Mucosa of gallbladder (tissue), 1 donor: ENCODE measurements around the gene C10orf88. TPM values are rescaled to one million over a fixed set of nuclear protein-coding genes. Genes with fewer than 3 reads are reported as not detected.
A peak's percentile ranks its signal among the peaks of the same experiment; 100 is the strongest.
"Not testable (repeated sequence)": the region's sequence is repeated elsewhere in the genome, so short reads cannot be mapped to it uniquely, and the experiment has no call there.

Experiments used
- DNase-seq: peaks from one replicate; pipeline ENCODE4 v3.0.0-alpha.2; 2020; ENCODE audit warnings: low spot score
- total RNA-seq: library from RNA; stranded (reverse); gene quantifications from one replicate; pipeline ENCODE4 v1.2.1, GENCODE V29; 2021
- donor health status: DM: no; HTN: no; CAD: no.

The C10orf88 gene
- total RNA-seq, 1 donor from 2014 or later = 8.5 TPM

GRCh38 chr10:122962405-122962804 lies 8.4 kb upstream of the C10orf88 start:
- DNase-seq = no peak

- DNase-seq = no peak
Measured at GRCh38 chr10:122957474-122957873, 3.4 kb upstream of the C10orf88 start.

GRCh38 chr10:122955892-122956291 lies 1.9 kb upstream of the C10orf88 start:
- DNase-seq = peak; percentile 30

GRCh38 chr10:122954731-122955050 lies 664 bp upstream of the C10orf88 start:
- no peak for DNase-seq

GRCh38 chr10:122949296-122949695 lies 4.7 kb downstream of the C10orf88 start:
- no peak for DNase-seq

- no peak for DNase-seq
Measured at GRCh38 chr10:122939856-122940543, 14.0 kb downstream of the C10orf88 start.

- DNase-seq = no peak
Measured at GRCh38 chr10:122939133-122939855, 14.7 kb downstream of the C10orf88 start.

GRCh38 chr10:122931088-122931906 lies 22.7 kb downstream of the C10orf88 start:
- no peak for DNase-seq

- DNase-seq = no peak
Measured at GRCh38 chr10:122930140-122930539, 23.9 kb downstream of the C10orf88 start.

- no peak for DNase-seq
Measured at GRCh38 chr10:122915700-122916099, 38.3 kb downstream of the C10orf88 start.

GRCh38 chr10:122911889-122912484 lies 42.0 kb downstream of the C10orf88 start:
- peak; percentile 43 for DNase-seq

GRCh38 chr10:122910310-122910709 lies 43.7 kb downstream of the C10orf88 start, which contains the start of gene FAM24A:
FAM24A (plus strand) TSS chr10:122910610; CDS start chr10:122911635, 1,025 bp downstream.
- no peak for DNase-seq

- not testable (repeated sequence) for DNase-seq
Measured at GRCh38 chr10:122903861-122904260, 50.2 kb downstream of the C10orf88 start.

- no peak for DNase-seq
Measured at GRCh38 chr10:122894261-122894944, 59.6 kb downstream of the C10orf88 start.

GRCh38 chr10:122884166-122884565 lies 69.9 kb downstream of the C10orf88 start:
- no peak for DNase-seq

- no peak for DNase-seq
Measured at GRCh38 chr10:122882766-122883165, 71.3 kb downstream of the C10orf88 start.

Other genes starting within 250 kb of the C10orf88 start
- gene CUZD1, start 108.4 kb downstream of the C10orf88 start, total RNA-seq = 2.7 TPM
- 4.9 TPM for gene FAM24B, start 74.6 kb downstream of the C10orf88 start, total RNA-seq
- gene FAM24A, start 43.6 kb downstream of the C10orf88 start, total RNA-seq = not detected
- gene PSTK, start 26.2 kb upstream of the C10orf88 start, total RNA-seq = 9.4 TPM
- 15.3 TPM for gene IKZF5, start 54.6 kb upstream of the C10orf88 start, total RNA-seq
- gene ACADSB, start 54.8 kb upstream of the C10orf88 start, total RNA-seq = 36.1 TPM
- 1.6 TPM for gene HMX3, start 181.7 kb upstream of the C10orf88 start, total RNA-seq
- 0.69 TPM for gene HMX2, start 193.9 kb upstream of the C10orf88 start, total RNA-seq
- 64.3 TPM for gene BUB3, start 200.2 kb upstream of the C10orf88 start, total RNA-seq